HG03095 (cell line): ENCODE results near the gene TXN2.
"Not testable (repeated sequence)": the region's sequence is repeated elsewhere in the genome, so short reads cannot be mapped to it uniquely, and the experiment has no call there.

ENCODE experiments used
- ATAC-seq: cut with Tn5 transposase; IDR thresholded peaks from one replicate; pipeline ENCODE4 v1.9.1; 2021; ENCODE audit warnings: moderate library complexity; ENCODE audit not compliant: unreplicated experiment

TXN2 gene

DNA sequence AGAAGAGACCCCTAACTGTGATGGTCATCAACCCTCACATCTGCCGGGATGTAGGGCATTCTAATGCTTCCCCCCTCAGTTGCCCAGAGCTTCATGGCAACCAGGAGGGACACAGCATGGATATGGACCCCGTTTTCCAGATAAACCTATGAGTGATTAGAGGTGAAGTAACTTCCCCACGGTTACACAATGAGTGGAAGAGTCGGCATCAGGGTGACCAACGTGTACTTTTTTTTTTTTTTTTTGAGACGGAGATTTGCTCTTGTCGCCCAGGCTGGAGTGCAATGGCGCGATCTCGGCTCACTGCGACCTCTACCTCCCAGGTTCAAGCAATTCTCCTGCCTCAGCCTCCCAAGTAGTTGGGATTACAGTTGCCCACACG is 25.0 kb downstream of the TXN2 start:
- ATAC-seq = no peak

DNA sequence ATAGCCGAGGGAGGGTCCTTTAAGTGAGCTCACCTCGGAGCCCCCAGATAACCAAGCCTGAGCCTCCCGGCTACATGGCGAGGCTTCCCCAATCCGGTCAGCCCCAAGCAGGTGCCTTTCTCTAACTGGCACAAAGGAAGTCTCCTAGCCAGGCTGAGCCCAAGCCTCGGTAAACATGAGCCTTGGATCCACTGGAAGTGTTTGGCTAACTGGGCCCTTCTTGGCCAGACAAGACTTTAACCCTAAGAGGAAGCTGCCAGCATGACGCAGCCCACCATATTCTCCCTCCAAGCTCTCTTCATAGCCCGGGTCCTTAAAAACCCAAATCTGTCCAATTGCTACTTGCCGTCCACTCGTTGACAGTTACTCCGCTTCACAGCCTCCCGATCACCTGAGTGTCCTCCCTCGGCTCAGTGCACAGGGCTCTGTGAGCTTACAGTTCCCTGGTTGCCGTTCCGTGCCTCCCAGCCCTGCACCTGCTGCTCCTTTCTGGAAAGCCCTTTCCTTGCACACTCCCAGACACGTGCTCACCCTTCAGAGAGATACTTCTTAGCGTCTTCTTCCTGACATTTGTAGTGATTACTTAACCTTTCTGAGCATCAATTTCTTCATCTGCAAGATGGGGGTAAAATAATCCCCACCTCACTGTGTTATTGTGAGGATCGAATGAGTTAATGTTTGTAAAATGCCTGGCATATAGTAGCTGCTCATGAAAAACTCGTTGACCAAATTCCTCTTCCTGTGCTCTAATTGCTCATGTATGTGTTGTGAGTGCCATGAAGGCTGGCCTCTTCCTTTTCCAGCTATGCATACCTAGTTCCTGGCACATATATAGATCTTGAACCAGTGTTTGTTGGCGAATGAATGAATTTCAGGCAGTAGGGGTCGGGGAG is 25.6 kb downstream of the TXN2 start:
- no peak for ATAC-seq

DNA sequence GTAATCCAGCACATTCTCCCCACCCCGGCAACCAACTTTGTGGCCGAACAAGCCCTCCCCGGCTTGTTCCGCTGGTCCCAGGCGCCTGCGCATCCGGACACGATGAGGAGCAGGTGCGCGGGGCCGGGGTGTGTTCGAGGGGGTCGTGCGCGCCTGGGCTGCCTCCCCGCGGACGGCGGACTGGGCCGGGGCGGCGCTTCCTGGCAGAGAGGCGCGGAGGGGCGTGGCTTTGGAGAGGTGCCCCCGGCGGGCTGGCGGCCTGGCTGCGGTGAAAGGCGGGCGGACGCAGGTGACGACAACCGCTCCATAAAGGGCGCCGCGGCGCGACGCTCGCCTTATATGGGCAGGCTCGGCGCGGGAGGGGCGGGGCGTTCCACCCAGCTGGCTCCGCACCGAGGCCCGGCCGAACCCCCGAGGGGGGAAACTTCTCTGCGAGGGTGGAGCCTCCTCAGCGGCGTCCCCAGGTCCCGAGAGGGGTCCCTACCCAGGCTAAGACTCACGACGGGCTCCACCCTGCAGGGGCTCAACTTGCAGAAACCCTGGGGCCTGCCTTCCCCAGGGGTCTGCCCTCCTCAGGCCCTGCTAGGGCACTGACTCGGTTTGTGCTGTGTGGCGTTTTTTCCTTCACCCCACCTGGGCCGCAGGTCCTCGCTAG is 26.4 kb downstream of the TXN2 start:
- ATAC-seq = peak; percentile 46

DNA sequence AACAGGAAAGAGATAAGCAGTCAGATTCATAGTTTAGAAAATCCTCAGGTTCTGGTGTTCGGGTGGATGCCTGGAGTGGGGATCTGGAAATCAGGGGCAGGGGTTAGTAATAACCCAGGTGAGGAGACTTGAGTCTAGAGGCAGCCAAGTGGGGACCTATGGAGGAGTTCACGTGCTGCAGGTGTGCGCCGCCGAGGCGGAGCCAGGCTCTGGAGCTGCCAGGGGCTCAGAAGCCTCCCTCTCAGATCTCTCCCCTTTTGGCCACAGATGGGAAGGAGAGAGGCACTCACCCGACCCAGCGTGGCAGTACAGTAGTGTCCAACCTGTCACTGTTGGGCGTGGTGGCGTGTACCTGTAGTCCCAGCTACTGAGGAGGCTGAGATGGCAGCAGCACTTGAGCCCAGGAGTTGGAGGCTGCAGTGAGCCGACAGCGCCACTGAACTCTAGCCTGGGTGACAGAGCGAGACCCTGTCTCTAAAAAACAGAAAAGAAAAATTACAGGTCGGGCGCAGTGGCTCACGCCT is 27.5 kb downstream of the TXN2 start:
- no peak for ATAC-seq

DNA sequence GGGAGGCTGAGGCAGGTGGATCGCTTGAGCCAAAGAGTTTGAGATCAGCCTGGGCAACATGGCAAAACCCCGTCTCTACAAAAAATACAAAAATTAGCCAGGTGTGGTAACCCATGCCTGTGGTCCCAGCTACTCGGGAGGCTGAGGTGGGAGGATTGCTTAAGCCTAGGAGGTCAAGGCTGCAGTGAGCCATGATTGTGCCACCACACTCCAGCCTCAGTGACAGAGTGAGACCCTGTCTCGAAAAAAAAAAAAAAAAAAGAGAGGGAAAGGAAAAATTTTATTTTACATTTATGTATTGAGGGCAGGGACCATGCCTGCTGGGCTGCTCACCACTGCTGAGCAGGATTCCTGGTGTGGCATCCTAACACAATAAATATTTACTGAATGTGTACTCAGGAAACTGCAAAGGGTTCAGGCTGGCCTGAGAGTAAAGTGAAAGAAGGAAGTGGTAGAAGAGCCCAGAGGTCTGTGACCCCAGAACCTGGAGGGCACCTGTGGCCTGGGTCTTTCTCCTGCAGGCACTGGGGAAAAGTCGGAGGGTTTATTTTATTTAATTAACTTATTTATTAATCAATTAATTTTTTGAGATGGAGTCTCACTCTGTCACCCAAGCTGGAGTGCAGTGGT is 28.3 kb downstream of the TXN2 start:
- ATAC-seq = not testable (repeated sequence)

DNA sequence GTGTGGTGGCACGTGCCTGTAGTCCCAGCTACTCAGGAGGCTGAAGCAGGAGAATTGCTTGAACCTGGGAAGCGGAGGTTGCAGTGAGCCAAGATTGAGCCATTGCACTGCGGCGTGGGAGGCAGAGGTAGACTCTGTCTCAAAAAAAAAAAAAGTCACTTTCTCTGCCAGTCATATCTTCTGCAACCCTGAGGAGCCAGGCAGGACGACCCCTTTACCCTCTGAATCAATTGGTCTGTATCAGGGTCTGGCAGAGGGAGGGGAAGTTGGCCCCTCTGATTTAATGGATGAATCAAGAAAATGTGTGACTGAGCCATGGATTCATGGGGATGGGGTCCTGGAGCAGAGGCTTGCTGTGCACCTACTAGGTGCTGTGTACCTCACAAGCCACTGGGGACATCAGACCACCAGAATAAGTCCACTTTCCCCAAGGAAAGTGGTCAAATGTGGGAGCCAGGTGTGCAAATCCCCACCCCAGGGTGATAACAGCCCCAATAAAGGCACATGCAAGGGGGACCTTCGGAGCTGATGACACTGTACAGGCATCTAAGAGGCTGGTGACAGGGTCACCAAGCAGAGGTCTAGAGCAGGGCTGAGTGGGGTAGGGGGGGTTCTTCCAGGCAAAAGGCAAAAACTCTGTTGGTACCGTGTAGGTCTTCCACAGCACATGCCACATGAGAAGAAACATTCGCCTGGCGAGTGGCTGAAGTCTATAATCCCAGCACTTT is 29.0 kb downstream of the TXN2 start:
- no peak for ATAC-seq

DNA sequence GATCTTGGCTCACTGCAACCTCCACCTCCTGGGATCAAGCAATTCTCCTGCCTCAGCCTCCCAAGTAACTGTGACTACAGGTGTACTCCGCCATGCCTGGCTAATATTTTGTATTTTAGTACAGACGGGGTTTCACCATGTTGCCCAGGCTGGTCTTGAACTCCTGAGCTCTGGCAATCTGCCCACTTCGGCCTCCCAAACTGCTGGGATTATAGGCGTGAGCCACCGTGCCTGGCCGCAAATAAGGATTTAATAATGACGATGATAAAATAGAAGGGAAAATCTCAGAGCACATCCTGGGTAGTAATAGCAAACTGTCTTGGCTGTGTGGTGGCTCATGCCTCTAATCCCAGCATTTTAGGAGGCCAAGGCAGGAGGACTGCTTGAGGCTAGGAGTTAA is 30.5 kb downstream of the TXN2 start:
- ATAC-seq = not testable (repeated sequence)

DNA sequence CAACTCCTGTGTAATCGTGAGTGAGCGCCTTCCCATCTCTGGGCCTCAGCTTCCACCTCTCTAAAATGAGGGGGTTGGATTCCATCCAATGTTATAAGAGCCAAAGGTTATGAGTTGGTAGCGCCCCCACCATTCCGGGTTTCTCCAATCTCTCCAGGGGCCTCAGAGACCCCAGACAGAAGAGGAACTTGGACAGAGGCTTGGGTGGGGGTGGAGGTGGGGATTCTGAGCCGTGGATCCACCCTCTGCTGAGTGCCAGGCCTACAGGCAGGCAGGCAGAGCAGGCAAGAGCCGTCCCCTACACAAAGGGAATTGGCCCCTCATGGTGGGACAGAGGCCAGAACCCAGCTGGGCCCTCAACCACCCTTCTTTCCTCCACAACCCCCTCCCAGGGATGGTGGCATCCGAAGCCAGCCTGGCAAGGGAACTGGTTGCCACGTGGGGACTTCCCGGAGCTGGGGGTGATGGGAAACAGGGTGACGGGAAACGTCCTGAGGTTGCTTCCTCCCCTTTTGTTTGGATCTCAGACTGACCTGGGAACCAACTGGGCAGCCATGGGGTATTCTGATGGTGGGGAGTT is 31.8 kb downstream of the TXN2 start:
- ATAC-seq = no peak

DNA sequence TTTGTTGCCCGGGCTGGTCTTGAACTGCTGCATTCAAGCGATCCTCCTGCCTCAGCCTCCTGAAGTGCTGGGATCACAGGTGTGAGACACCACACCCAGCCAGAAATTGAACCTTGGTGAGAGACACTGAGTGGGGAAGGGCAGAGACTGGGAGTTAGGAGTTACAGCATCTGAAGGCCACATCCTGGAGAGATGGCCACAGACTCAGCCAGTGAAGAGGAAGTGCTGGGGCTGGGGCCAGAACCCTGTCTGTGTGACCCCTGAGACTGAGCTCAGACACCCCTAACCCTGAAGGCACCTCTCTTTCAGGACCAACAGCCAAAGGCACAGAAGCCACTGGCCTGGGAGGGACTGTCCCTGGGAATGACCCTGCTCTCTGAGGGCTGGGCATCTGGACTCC is 33.8 kb downstream of the TXN2 start:
- ATAC-seq = no peak

DNA sequence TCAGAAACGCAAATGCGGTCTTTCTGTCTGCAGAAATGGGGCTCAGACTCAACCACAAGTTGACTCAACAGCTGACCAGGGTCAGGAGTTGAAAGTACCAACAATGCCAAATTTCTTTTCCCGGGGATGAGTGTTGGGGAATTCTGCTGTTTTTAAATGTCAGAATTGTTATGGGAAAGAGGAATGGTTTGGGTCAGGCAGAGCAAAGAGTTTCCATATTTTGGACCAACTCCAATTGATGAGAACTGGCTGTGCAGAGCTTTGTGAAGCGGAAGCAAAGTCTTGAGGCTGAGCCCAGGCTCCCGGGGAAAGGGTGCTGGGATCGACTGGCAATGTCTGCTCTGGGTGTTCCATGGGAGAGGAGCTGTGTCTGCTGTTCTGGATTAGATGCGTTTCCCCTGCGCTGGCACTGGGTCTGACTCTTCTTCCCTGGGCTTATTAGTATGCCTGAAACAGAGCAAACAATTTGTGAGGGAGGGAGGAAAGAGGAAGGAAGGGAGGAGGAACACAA is 36.2 kb downstream of the TXN2 start:
- no peak for ATAC-seq

DNA sequence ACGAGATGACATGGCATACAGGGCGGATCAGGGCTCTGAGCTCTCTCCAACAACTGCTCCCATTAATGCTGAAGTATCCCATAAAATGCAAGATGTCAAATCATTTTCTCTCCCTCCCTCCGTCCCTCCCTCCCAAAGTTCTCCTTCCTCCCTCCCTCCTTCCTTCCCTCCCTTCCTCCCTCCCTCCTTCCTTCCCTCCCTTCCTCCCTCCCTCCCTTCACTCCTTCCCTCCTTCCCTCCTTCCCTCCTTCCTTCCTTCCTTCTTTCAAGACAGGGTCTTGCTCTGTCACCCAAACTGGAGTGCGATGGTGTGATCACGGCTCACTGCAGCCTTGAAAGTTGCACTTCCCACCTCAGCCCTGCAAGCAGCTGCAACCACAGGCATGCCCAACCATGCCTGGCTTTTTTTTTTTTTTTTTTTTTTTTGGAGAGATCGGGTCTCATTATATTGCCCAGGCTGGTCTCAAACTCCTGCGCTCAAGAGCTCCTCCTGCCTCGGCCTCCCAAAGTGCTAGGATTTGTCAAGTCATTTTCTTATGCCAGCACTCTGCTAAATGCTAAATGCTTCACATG is 38.2 kb downstream of the TXN2 start:
- ATAC-seq = no peak

DNA sequence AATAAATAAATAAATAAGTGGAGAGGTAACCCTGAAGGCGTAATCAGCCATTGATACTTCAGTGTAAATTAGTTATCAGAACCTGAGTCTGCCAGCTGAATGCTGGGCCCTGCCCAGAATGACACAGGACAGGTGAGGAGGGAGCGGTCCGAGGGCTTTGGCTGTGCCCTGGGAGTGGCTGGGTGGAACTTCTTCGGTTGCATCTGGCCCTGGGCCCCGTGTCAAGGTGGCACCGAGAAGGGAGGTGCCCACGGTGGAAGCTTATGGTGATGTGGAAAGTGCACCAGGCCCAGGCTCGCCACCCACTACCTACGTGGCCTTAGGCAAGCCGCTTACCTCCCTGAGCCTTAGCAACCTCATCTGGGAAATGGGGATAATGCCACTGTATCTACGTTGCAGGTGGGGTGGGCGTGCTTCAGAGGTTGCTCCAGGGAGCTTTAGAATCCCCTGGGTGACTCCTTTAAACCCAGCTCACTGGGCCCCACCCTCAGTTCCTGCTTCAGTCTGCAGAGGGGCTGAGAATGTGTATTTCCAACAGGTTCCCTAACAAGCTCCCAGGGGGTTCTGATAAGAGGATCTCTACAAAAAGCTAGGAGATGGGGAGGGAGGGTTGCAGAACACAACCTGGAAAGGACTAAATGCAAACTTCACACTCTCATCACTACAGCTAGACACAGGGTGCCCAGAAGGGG is 38.8 kb downstream of the TXN2 start:
- ATAC-seq = no peak

DNA sequence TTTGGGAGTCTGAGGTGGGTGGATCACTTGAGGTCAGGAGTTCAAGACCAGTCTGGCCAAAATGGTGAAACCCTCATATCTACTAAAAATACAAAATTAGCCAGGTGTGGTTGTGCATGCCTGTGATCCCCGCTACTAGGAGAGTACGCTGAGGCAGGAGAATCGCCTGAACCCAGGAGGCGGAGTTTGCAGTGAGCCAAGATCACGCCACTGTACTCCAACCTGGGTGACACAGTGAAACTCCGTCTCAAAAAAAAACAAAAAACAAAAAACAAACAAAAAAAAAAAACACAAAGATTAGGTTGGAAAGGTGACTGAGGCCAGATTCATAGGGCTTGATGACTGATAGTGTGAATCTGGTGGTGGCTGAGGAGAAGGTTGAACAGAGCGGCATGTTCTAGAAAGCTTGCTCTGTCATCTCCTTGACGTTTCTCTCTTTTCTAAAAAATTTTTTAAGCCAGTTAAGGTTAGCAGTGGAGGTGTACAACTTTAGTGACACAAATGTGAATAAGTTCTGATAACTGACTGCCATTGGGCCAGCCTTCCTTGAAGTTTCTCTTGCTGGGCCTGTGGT is 40.9 kb downstream of the TXN2 start:
- ATAC-seq = no peak

DNA sequence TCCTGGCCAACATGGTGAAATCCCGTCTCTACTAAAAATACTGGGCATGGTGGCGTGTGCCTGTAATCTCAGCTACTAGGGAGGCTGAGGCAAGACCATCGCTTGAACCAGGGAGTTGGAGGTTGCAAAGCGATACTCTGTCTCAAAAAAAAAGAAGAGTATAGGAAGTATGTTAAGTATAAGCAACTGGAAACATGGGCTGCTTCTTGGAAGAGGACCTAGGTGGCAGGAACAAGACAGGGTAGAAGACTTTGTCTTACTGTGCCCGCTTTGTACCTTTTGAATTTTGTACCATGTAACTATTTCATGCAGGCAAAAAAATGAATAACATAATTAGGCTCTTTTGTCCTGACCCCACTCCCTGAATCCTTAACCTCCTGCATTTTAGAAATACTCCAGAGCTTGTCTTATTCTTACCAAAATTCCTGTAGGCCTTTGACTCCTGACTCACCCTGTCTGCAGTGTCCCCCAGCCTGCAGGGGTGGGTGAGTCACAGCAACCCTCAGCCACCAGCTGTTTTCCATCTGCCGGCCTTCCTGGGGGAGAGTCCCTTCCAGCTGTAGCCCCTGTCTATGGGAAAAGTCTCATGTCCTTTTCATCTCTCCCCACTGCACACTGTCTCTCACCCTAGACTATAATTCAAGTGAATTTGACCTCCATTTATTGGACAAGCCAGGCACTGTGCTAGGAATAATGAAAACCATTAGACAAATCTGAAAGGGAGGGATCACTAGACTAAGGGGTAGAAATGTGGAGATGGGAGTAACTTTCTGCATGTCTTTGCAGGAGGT is 41.8 kb downstream of the TXN2 start:
- no peak for ATAC-seq

DNA sequence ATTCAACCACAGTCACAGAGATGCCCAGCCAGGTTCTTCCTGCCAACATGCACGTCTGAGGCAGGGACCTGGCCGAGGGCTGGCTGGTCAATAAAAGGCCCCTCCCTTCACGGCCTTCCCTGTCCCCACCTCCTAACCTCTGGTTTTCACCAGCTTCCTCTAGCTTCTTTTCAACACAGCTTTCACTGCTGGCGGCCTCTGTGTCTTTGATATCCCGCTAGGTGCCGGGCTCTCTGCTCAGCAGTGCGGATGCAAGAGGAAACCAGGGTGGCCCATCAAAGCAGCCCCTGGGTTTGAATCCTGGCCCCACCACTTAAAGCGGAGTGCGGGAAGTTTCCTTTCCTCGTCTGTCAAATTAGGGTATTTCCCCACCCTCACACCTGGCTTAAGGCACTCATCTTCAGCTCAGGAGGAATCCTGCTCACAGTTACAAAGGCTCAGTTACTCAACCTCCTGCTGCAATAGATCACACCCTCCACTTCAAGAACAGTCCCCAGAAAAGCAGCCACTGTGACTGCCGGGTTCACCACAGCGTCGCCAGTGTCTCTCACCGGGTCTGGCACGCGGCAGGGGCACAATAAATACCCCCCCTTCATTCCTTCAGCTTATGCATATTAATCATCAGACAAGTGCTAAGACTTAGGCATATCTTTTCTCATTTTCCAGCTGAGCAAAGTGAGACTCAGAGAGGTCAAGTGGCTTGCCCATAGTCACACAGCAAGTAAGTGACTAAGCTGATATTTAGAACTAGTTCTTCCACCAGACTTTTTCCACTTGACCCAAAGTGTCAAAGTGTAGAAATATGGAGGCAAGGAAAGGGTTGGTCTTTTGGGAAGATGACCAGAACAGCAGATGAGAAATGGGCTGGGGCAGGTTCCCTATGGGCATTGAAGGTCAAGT is 45.7 kb downstream of the TXN2 start:
- ATAC-seq = no peak

DNA sequence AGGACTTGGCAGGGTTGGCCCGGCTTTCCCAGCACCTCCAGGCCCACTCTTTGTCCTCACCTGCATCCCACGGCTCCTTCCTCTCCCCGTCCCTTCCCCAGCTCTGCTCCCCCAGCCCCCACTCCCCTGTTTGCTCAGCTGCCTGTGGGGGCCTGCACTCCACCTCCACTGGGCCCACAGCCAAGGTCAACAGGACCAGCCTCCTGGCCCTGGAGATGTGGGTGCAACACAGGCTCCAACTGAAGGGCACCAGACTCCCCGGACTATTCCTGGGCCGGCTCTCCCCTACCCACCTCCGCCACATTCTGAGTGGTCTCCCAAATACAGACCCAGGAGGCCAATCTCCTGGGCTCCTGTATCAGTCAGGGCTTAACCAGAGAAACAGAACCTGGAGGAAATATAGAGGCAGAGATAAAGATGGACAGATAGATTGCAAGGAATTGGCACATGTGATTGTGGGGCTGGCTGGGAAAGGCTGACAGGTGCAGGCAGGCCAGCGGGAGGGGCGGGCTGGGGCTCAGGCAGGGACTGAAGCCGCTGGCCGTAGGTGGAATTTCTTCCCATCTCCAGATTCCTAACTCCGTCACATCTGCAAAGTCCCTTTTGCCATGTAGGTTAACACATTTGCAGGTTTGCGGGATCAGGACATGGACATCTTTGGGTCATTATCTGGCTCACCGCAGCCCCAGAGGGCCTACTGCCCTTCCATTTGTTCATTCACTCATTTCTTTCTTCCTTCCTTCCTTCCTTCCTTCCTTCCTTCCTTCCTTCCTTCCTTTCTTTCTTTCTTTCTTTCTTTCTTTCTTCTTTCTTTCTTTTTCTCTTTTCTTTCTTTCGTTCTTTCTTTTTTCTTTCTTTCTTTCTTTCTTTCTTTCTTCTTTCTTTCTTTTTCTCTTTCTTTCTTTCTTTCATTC is 47.9 kb downstream of the TXN2 start:
- no peak for ATAC-seq
